GM12864 (cell line): Measurements from ENCODE around the gene KRTAP19-7.

Experiments
- DNase-seq: peaks from one replicate; pipeline ENCODE4 v3.0.0-alpha.2; 2011; ENCODE audit warnings: low read depth
- H3K4me3 ChIP-seq: 2 replicates; pipeline ENCODE4 v1.5.1; 2011; ENCODE audit warnings: mild to moderate bottlenecking, low read depth, low read length, control low read depth
- TF ChIP-seq, protein P1 (sequence below): IDR thresholded peaks from 2 replicates; pipeline ENCODE4 v1.5.1; 2011; ENCODE audit warnings: low read depth, mild to moderate bottlenecking, moderate library complexity, low read length, control low read depth, inconsistent platforms; ENCODE audit errors: missing control alignments

The KRTAP19-7 gene, protein sequence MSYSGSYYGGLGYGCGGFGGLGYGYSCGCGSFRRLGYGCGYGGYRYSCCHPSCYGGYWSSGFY

DNA sequence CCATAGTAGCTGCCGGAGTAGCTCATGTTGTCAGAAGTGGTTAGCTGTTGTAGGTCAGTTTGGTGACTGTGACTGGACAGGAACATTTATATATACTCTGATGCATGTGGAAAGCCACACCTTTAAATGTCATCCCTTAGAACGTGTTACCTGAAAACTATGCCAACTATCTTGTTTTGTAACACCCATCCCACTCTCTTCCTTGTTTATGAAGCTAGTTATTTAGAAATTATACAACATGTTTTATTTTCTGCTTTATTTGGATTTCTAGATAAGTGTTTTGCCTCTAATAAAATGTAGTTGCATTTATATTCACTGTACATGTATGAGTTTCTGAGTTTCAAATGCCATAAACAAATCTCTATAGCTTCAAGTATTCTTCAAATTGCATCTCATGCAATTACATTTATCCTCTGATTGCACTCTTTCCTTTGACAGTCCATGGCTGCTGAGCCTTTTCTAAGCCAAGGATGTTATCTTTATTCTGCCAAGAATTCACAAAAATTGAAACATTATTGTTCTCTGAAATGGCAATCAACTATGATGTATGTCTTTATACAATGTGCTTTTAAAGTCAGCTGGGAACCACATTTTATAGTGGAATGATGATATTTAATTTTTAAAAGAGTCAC, at the start of gene KRTAP19-7:
Gene KRTAP19-7, minus strand, starts transcription at position 51 of the 632 bp plus-strand sequence. Its CDS starts 25 bp downstream, at position 26.
- no peak within 1 kb of the TSS for H3K4me3 ChIP-seq
- TF ChIP-seq, protein P1, sequence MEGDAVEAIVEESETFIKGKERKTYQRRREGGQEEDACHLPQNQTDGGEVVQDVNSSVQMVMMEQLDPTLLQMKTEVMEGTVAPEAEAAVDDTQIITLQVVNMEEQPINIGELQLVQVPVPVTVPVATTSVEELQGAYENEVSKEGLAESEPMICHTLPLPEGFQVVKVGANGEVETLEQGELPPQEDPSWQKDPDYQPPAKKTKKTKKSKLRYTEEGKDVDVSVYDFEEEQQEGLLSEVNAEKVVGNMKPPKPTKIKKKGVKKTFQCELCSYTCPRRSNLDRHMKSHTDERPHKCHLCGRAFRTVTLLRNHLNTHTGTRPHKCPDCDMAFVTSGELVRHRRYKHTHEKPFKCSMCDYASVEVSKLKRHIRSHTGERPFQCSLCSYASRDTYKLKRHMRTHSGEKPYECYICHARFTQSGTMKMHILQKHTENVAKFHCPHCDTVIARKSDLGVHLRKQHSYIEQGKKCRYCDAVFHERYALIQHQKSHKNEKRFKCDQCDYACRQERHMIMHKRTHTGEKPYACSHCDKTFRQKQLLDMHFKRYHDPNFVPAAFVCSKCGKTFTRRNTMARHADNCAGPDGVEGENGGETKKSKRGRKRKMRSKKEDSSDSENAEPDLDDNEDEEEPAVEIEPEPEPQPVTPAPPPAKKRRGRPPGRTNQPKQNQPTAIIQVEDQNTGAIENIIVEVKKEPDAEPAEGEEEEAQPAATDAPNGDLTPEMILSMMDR = no peak
- no peak for DNase-seq

DNA sequence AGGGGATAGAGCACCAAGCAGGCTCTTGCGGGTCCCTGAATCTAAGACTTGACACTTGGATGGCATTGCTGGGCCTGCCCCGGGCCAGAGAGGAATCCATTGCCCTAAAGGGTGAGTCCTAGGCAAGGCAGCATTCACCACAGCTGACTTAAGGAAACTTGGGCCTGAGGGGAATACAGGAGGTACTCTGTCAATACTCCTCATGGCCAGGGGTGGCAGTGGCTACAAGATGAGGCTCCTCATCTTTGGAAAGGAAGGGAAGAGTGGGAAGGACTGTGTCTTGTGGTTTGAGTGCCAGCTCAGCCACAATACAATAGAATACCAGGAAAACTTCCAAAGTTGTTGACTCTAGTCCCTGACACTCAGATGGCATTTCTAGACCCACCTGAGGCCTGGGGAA, 44.9 kb upstream of the KRTAP19-7 start:
- DNase-seq = no peak
- no peak overlapping the region for H3K4me3 ChIP-seq
- TF ChIP-seq, protein P1 = no peak

DNA sequence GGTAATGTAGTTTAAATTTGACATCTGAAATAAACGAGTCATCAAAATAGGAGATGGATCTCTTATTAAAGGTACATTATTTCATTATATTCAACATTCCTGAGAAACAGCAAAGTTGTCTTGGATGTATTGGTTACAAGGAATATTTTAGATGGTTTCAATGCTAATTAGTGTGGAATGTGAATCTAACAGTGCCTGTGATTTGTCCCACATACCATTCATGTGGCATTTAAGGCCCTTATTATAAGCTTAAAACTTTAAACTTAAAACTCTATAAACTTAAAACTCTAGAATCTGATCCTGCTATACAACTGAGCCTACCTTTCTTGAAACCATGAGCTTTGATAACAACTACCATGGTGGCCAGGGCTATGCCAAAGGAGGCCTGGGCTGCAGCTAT, 39.7 kb upstream of the KRTAP19-7 start, which contains the start of gene KRTAP22-1:
Gene KRTAP22-1, plus strand, starts transcription at position 301 of the 400 bp plus-strand sequence.
- DNase-seq = no peak
- TF ChIP-seq, protein P1 = no peak
- no peak within 1 kb of the TSS for H3K4me3 ChIP-seq

DNA sequence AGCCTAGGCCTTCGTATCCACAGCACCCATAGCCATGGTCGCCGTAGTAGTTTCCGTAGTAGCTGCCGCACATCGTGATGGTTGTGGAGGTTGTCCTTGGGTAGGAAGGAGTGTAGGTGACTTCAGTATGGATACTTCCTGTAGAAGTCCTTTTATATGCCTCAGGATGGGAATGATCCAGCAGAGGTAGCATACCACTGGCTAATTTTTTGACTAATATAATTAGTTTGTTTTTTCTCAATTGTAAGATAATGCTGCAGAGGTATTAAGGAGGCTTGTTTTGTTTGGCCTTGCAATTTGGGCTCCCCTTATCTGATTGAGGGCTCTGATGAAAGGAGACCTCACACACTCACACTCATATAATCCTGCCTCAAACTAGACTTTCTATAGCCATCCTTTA, 37.7 kb upstream of the KRTAP19-7 start, which contains the start of gene KRTAP6-2:
Gene KRTAP6-2, minus strand, starts transcription at position 101 of the 400 bp plus-strand sequence. Its CDS starts 28 bp downstream, at position 73.
- TF ChIP-seq, protein P1 = no peak
- no peak within 1 kb of the TSS for H3K4me3 ChIP-seq
- DNase-seq = no peak

DNA sequence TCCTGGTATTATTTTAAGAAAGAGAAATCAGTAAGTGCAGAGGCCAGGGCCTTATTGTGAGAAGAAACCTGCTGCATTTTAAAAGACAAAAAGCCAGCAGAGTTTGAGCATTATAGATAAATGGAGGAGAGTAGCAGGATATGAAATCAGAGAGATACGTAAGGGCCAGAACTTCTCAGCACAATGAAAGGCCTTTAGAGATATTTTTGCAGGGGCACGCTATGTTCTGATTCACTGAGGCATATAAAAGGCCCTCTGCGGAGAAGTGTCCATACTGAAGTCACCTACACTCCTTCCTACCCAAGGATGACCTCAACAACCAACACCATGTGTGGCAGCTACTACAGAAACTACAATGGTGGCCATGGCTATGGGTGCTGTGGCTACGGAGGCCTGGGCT, 31.0 kb upstream of the KRTAP19-7 start, which contains the start of gene KRTAP6-3:
Gene KRTAP6-3, plus strand, starts transcription at position 301 of the 400 bp plus-strand sequence. Its CDS starts 6 bp downstream, at position 307.
- TF ChIP-seq, protein P1 = no peak
- DNase-seq = no peak
- H3K4me3 ChIP-seq = no peak within 1 kb of the TSS

DNA sequence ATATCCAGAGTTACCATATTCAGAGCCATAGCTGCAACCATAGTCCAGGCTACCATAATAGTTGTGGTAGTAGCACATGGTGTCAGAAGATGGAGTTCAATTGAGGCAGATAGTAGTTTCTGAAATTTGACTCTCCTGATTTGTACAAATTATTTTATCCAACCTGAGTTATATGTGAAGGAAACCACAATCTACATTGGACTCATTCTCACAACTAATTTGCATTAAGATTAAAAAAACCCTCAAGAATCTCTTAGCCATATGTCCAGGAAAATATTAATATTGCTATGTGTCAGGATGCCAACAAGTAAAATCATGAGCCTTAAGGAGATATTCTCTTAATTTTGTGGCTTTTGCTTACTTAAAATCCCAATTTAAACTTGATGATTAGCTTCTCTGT, 29.2 kb upstream of the KRTAP19-7 start, which contains the start of gene KRTAP22-2:
Gene KRTAP22-2, minus strand, starts transcription at position 101 of the 400 bp plus-strand sequence.
- DNase-seq = no peak
- TF ChIP-seq, protein P1 = no peak
- no peak within 1 kb of the TSS for H3K4me3 ChIP-seq
